Epithelial cell of prostate (primary cell): ENCODE results near the gene PLOD1.
A peak's percentile ranks its signal among the peaks of the same experiment; 100 is the strongest.
"Not testable (repeated sequence)": the region's sequence is repeated elsewhere in the genome, so short reads cannot be mapped to it uniquely, and the experiment has no call there.

ENCODE experiments used
- DNase-seq: peaks from one replicate; pipeline ENCODE4 v3.0.0-alpha.2; 2011; ENCODE audit warnings: low read depth, low spot score
- H3K27ac ChIP-seq: fragments of 450-650 bp; 2 replicates; pipeline ENCODE4 v1.5.1; 2017; ENCODE audit warnings: mild to moderate bottlenecking

PLOD1 gene

DNA sequence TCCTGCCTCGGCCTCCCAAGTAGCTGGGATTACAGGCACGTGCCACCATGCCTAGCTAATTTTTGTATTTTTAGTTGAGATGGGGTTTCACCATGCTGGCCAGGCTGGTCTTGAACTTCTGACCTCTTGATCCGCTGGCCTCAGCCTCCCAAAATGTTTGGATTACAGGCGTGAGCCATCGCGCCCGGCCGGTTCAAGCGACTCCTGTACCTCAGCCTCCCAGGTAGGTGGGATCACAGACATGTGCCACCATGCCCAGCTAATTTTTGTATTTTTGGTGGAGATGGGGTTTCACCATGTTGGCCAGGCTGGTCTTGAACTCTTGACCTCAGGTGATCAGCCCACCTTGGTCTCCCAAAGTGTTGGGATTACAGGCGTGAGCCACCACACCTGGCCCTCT lies 1.2 kb downstream of the PLOD1 start:
- not testable (repeated sequence) for DNase-seq, H3K27ac ChIP-seq

GRCh38 chr1:11938722-11939526 lies 4.4 kb downstream of the PLOD1 start:
- no peak overlapping the region for H3K27ac ChIP-seq
- no peak for DNase-seq

- not testable (repeated sequence) for H3K27ac ChIP-seq, DNase-seq
Observed at GRCh38 chr1:11939794-11940193, 5.3 kb downstream of the PLOD1 start.

GRCh38 chr1:11940260-11940921 lies 5.9 kb downstream of the PLOD1 start:
- DNase-seq, result no peak
- H3K27ac ChIP-seq, result no peak overlapping the region

GRCh38 chr1:11942280-11942679 lies 7.8 kb downstream of the PLOD1 start:
- no peak overlapping the region for H3K27ac ChIP-seq
- DNase-seq, result no peak

GRCh38 chr1:11943619-11944018 lies 9.1 kb downstream of the PLOD1 start:
- H3K27ac ChIP-seq, result no peak overlapping the region
- no peak for DNase-seq

GRCh38 chr1:11944358-11944931 lies 9.9 kb downstream of the PLOD1 start:
- no peak for DNase-seq
- H3K27ac ChIP-seq, result no peak overlapping the region

DNA sequence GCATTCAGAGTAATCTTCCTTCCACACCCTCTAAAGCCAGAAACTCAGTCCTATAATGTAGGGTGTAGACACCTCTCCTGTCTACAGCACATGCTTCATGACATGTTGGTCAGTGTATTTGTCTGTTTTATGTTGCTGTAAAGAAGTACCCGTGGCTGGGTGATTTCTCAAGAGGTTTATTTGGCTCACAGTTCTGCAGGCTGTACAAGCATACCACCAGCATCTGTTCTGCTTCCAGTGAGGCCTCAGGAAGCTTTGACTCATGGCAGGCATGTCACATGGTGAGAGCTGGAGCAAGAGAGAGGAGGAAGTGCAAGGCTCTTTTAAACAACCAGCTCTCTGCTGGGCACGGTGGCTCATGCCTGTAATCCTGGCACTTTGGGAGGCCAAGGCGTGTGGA lies 12.1 kb downstream of the PLOD1 start:
- no peak overlapping the region for H3K27ac ChIP-seq
- no peak for DNase-seq

- no peak overlapping the region for H3K27ac ChIP-seq
- no peak for DNase-seq
Observed at GRCh38 chr1:11948822-11949458, 14.4 kb downstream of the PLOD1 start.

DNA sequence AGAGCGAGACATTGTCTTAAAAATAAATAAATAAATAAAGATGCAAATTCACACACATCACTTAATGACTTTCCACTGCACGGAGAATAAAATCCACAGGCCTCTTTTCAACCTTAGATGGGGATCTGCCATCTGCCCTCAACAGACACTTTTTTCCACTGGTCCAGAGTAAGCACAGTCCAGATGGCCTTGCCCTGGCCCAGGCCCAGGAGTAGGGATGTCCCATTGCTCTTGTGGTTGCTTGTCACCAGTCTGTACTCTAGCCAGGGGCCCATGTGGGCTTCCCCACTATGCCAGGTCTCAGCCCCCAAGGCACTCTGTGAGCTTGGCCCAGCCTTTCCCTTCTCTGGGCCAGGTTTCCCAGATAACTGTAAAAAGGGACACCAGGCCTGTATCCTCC lies 17.4 kb downstream of the PLOD1 start:
- H3K27ac ChIP-seq, result no peak overlapping the region

GRCh38 chr1:11952455-11953109 lies 18.1 kb downstream of the PLOD1 start:
- H3K27ac ChIP-seq, result no peak overlapping the region
- DNase-seq, result no peak

More for the DNA sequence above, 17.4 kb downstream of the PLOD1 start:
- no peak for DNase-seq

DNA sequence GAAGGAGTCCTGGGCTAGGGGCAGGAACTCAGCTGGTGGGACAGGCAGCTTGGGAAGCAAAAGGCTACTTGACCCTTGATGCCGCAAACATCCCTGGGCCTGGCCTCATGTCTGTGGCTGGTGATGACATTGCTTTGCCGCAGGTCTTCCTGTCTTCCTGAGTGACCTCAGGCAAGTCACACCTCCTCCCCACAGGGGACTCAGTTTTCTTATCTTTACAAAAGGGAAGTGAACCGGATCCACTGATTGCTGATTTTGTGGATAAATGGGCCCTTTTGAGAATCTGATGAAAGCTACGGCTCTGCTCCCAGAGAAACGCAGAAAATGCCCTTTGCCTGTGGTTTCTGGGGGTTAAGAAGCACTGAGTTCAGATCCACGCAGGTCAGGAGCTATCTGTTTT lies 20.7 kb downstream of the PLOD1 start:
- H3K27ac ChIP-seq, result no peak overlapping the region
- no peak for DNase-seq

DNA sequence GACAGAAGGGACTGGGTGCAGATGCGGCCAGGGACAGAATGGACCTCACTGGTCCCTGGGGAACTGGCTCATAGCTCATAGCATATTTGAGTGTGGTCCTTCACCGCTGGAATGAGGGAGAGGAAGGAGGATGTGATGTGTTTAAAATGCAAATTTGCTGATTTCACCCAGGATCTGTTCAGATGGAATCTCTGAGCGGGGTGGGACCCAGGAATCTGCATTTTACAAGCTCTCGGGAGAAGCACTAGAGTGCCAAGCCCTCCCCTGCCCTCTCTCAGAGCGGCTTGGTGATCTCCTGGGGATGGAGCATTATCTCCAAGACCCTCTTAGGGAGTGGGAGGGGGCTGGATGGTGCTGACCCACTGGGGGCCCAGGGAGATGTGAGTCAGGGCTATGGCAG lies 22.9 kb downstream of the PLOD1 start:
- DNase-seq, result no peak

DNA sequence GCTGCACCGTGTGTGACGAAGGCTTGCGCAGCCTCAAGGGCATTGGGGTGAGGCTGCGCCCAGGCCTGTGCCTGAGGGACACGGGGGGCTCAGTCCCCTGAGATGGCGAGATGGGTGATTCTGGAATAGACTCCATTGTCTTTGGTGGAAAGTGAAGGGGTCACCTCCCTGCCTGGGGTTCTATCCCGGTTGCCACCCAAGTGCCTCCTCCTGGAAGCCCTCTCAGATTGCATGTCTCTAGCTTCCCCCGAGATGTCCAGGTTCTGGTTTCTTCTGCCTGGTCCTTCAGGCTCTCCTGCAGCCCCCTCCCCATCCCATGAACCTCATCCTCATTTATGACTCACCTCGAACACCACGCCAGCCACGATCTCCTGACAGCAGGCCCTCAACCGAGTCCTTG lies 23.4 kb downstream of the PLOD1 start:
- no peak overlapping the region for H3K27ac ChIP-seq
- DNase-seq, result no peak

More for the DNA sequence above, 22.9 kb downstream of the PLOD1 start:
- H3K27ac ChIP-seq, result no peak overlapping the region

DNA sequence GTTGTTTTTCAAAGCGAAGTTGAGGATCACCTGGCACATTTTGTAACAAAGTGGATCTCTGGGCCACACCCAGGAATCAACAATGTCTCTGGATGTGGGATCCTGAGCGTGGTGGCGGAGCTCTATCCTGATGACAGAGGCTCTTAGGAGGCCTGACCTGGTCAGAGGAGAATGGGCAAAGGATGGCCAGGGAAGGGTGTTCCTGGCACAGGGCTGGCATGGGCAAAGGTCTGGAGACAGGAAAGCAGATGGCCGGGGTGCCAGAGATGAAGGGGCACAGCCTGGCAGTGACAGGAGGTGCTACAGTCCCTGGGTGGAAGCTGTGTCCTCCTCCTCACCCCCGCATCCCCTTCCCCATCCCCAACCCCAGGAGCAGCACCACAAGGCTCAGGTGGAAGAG lies 25.8 kb downstream of the PLOD1 start:
- DNase-seq, result no peak
- no peak overlapping the region for H3K27ac ChIP-seq

DNA sequence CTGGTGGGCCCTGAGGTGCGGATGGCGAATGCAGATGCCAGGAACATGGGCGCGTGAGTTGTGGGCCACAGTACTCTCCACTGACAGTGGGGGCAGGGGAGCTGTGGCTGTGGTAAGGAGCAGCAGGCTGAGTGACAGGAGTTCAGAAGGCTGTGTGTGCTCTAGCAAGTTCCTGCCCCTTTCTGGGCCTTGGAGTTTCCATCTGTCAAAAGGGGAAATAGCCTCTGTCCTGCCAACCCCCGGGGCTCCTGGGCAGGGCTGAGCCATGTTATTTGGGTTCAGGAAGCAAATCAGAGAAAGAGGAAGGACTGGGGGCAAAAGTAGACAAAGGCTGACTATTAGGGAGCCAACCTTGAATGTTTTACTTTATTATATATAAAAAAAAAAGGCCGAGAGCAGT lies 26.2 kb downstream of the PLOD1 start:
- no peak overlapping the region for H3K27ac ChIP-seq
- DNase-seq, result no peak

DNA sequence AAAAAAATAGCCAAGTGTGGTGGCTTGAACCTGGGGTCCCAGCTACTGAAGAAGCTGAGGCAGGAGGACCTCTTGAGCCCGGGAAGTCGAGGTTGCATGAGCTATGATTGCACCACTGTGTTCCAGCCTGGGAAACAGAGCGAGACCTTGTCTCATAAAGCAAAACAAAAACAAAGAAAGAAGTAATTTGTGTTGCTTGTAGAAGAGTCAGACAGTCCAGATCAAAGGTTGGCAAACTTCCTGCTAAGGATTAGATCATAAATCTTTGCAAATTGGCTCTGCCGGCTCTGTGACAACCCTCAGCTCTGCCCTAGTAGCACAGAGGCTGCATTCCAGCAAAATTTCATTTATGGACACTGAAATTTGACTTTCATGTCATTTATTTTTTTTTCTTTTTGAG lies 26.7 kb downstream of the PLOD1 start:
- H3K27ac ChIP-seq, result no peak overlapping the region
- no peak for DNase-seq

- no peak for DNase-seq
- no peak overlapping the region for H3K27ac ChIP-seq
Observed at GRCh38 chr1:11963622-11964021, 29.1 kb downstream of the PLOD1 start.

GRCh38 chr1:11964656-11965055 lies 30.1 kb downstream of the PLOD1 start:
- no peak overlapping the region for H3K27ac ChIP-seq
- no peak for DNase-seq

DNA sequence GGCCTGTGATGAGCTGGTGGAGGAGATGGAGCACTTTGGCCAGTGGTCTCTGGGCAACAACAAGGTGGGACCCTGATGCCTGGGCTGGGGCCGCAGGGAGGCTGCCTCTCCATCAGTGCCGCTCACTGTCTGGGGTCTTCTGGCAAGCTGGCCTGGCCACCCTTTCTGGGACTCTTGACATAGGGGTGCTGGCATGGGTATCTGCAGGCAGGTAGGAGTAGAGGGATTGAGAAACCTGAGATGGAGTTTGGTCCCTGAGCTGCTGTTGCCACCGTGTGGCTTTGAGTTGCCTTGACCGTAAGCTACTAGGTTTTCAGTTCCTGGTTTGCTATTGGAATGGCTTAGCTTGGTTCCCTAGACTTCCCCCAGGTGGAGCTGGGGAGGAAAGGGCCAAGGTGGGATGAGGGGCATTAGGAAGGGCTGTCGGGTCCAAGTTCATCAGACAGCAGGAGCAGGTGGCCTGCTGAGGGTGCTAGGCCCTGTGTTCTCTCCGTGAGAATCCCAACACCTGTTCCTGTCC lies 32.6 kb downstream of the PLOD1 start:
- DNase-seq, result no peak
- H3K27ac ChIP-seq, result peak overlapping the region; percentile 25
